ENCODE measurements around the gene PABPN1L. TPM values are rescaled to one million over a fixed set of nuclear protein-coding genes. Genes with fewer than 3 reads are reported as not detected.
"Not testable (repeated sequence)": the region's sequence is repeated elsewhere in the genome, so short reads cannot be mapped to it uniquely, and the experiment has no call there.

Gene PABPN1L
- total RNA-seq, 2 experiments from 2014 or later = not detected

- Mint-ChIP-seq H3K27me3 (ENCODE audit: low read depth) (no peaks in the 10 kb centered on the region), H3K27ac (no peak overlapping the region), H3K9me3 (ENCODE audit: insufficient read depth) (no peaks in the 10 kb centered on the region), H3K36me3 (ENCODE audit: low read depth) (no peaks in the 10 kb centered on the region), H3K4me1 (ENCODE audit: low read depth) (no peaks in the 10 kb centered on the region), H3K4me3 (no peak overlapping the region)
- no peak for DNase-seq
- POLR2A ChIA-PET = no interaction called here
- ATAC-seq = no peak
- CTCF ChIA-PET = no interaction called here
These were observed 30.0 kb upstream of the PABPN1L start for GRCh38 chr16:88896238-88897070.

DNA sequence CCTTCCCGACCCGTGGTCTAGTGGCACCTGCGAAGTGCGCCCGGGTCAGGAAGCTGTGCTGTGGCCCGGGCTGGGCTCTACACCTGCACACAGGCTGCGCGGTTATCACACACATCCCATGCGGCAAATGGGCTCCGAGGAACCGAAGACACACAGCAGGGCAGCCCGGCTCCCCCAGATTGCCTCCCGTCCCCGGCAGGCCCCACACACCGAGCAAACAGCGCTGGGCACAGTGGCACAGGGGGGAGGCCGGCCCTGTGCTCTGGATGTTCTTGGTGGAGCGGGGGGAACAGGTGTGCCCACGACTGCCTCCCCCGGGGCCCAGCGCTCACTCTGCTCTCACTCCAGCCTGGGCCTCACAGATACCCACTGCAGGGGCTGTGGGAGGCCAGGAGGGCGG lies 28.9 kb upstream of the PABPN1L start:
- H3K27ac Mint-ChIP-seq = no peak overlapping the region
- DNase-seq (no peak), ATAC-seq (no peak)
- ChIA-PET POLR2A (no interaction called here), CTCF (no interaction called here)
- no peaks in the 10 kb centered on the region for H3K4me1 Mint-ChIP-seq (ENCODE audit: low read depth)
- no peak overlapping the region for H3K4me3 Mint-ChIP-seq
- no peaks in the 10 kb centered on the region for H3K27me3 Mint-ChIP-seq (ENCODE audit: low read depth)
- H3K9me3 Mint-ChIP-seq (ENCODE audit: insufficient read depth) = no peaks in the 10 kb centered on the region
- H3K36me3 Mint-ChIP-seq (ENCODE audit: low read depth) = no peaks in the 10 kb centered on the region

DNA sequence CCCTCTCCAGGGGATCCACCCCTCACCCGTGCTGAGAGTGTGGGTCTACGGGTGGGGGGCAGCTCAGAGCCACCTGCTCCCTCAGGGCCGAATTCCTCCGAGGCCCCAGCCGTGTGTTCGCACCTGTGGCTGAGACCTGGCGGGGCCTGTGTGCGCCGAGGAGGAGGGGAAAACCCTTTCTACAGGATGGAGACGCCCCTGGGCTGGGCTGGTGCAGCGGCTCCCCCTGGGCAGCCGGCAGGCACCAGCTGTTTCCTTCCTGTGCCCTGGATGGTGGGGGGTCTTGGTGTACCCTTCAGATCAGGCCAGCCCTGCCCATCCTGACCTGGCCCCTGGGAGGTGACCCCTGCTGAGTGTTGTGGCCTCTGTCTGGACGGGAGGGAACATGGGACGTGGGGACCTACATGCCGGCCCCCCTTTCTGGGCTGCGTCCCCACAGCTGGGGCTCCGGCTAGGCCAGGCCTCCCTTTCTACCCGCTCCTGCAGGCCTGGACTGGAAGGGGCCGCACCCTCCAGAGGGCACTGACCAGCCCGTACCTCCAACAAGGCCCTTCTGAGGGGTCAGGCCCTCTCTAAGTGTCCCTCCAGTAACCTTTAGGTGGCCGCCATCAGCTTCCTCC lies 28.3 kb upstream of the PABPN1L start:
- H3K36me3 Mint-ChIP-seq (ENCODE audit: low read depth) = no peaks in the 10 kb centered on the region
- H3K4me1 Mint-ChIP-seq (ENCODE audit: low read depth) = no peaks in the 10 kb centered on the region
- ATAC-seq (no peak), DNase-seq (no peak)
- ChIA-PET CTCF (no interaction called here), POLR2A (no interaction called here)
- H3K27me3 Mint-ChIP-seq (ENCODE audit: low read depth) = no peaks in the 10 kb centered on the region
- no peak overlapping the region for H3K27ac Mint-ChIP-seq
- no peak overlapping the region for H3K4me3 Mint-ChIP-seq
- H3K9me3 Mint-ChIP-seq (ENCODE audit: insufficient read depth) = no peaks in the 10 kb centered on the region

DNA sequence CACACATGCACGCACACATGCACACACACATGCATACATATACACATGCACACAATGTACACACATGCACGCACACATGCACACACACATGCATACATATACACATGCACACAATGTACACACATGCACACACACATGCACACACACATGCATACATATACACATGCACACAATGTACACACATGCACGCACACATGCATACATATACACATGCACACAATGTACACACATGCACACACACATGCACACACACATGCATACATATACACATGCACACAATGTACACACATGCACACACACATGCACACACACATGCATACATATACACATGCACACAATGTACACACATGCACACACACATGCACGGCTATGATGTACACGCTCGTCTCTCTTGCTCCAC lies 27.8 kb upstream of the PABPN1L start:
- POLR2A ChIA-PET; DNase-seq; ATAC-seq; H3K4me3 Mint-ChIP-seq; H3K27ac Mint-ChIP-seq; H3K4me1 Mint-ChIP-seq (ENCODE audit: low read depth); H3K27me3 Mint-ChIP-seq (ENCODE audit: low read depth); H3K36me3 Mint-ChIP-seq (ENCODE audit: low read depth); CTCF ChIA-PET; H3K9me3 Mint-ChIP-seq (ENCODE audit: insufficient read depth): not testable (repeated sequence)

DNA sequence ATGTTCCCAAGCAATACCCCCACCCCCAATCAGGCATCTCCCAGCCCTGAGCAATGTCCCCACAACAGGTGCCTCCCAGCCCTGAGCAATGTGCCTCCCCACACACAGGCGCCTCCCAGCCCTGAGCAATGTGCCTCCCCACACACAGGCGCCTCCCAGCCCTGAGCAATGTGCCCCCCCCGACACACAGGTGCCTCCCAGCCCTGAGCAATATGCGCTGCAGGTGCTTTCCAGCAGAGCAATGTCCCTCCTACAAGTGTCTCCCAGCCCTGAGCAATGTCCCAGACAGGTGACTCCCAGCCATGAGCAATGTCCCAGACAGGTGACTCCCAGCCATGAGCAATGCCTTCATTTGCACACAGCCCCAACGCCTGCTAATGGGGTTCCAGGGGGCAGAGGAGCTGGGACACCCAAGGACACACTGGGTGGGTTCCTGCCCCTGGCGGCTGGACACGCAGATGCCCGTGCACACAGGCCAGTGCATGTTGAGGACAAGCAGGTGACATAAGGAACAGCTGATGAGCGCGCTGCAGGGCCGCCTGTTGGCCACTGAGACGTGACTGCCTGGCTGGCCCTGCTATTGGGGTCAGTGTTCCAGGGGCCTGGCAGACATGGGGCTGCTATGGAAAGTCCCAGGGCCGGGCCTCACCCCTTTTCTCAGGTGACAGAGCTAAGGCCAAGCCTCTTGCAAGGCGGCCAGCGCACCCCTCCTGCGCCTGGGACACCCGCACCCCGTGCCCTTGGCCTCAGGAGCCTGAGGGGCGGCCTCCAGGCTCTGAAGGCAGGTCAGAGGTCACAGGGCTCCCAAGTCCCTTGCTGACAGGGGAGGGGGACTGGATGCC lies 26.9 kb upstream of the PABPN1L start:
- H3K4me3 Mint-ChIP-seq = no peak overlapping the region
- no peaks in the 10 kb centered on the region for H3K36me3 Mint-ChIP-seq (ENCODE audit: low read depth)
- no peak overlapping the region for H3K27ac Mint-ChIP-seq

DNA sequence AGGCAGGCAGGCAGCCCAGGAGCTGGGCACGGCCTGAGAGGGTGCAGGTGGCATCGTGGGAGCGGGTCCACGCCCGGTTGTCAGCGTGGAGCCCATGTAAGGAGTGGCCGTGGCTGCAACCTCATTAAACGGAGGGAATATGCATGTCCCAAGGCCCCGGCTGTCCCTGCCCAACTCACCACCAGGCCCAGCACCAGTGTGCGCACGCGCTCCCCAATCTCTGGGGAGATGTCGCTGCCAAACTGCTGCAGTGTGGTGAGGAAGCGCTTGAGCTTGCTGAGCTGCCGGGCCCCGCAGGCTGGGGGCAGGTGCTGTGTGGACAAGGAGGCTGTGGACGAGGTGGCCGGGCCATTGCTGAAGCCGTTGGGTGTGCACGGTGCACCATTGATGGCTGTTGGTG lies 25.6 kb upstream of the PABPN1L start:
- ATAC-seq = no peak
- Mint-ChIP-seq H3K4me3 (no peak overlapping the region), H3K36me3 (ENCODE audit: low read depth) (no peaks in the 10 kb centered on the region), H3K27ac (no peak overlapping the region), H3K27me3 (ENCODE audit: low read depth) (no peaks in the 10 kb centered on the region), H3K4me1 (ENCODE audit: low read depth) (no peaks in the 10 kb centered on the region), H3K9me3 (ENCODE audit: insufficient read depth) (no peaks in the 10 kb centered on the region)
- no peak for DNase-seq
- CTCF ChIA-PET = no interaction called here
- POLR2A ChIA-PET = no interaction called here

More for the DNA sequence above, 26.9 kb upstream of the PABPN1L start:
- ATAC-seq (no peak), DNase-seq (no peak)
- CTCF ChIA-PET = no interaction called here
- Mint-ChIP-seq H3K27me3 (ENCODE audit: low read depth) (no peaks in the 10 kb centered on the region), H3K4me1 (ENCODE audit: low read depth) (no peaks in the 10 kb centered on the region), H3K9me3 (ENCODE audit: insufficient read depth) (no peaks in the 10 kb centered on the region)
- POLR2A ChIA-PET = no interaction called here

DNA sequence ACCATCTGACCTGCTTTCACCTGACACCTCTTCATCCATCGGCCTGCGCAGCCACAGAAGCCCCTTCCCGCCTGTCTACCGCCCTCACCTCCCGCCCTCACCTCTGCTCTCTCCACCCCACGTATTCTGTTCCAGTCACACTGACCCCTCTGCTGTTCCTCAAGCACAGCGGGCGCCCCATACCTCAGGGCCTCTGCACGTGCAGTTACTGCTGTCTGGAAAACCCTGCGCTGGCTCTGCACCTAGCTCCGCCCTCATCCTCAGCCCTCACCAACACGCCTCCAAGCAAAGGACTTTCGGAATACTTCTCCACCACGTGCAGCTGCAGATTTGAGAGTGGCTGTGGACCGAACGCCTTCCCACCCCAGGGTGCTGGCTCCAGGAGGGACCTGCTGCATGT lies 24.6 kb upstream of the PABPN1L start:
- ATAC-seq (no peak), DNase-seq (no peak)
- Mint-ChIP-seq H3K27me3 (ENCODE audit: low read depth) (no peaks in the 10 kb centered on the region), H3K4me1 (ENCODE audit: low read depth) (no peaks in the 10 kb centered on the region), H3K27ac (no peak overlapping the region), H3K9me3 (ENCODE audit: insufficient read depth) (no peaks in the 10 kb centered on the region), H3K36me3 (ENCODE audit: low read depth) (no peaks in the 10 kb centered on the region), H3K4me3 (no peak overlapping the region)
- CTCF ChIA-PET = no interaction called here
- POLR2A ChIA-PET = no interaction called here

- DNase-seq; H3K27me3 Mint-ChIP-seq (ENCODE audit: low read depth); H3K36me3 Mint-ChIP-seq (ENCODE audit: low read depth); H3K27ac Mint-ChIP-seq; H3K9me3 Mint-ChIP-seq (ENCODE audit: insufficient read depth); POLR2A ChIA-PET; ATAC-seq; H3K4me1 Mint-ChIP-seq (ENCODE audit: low read depth); H3K4me3 Mint-ChIP-seq; CTCF ChIA-PET: not testable (repeated sequence)
These were observed 23.4 kb upstream of the PABPN1L start for GRCh38 chr16:88889702-88890352.

GRCh38 chr16:88888461-88889387 lies 22.3 kb upstream of the PABPN1L start:
- Mint-ChIP-seq H3K4me3 (no peak overlapping the region), H3K36me3 (ENCODE audit: low read depth) (no peaks in the 10 kb centered on the region), H3K4me1 (ENCODE audit: low read depth) (no peaks in the 10 kb centered on the region), H3K9me3 (ENCODE audit: insufficient read depth) (no peaks in the 10 kb centered on the region), H3K27ac (no peak overlapping the region), H3K27me3 (ENCODE audit: low read depth) (no peaks in the 10 kb centered on the region)
- POLR2A ChIA-PET = no interaction called here
- DNase-seq = no peak
- peak; percentile 14 for ATAC-seq
- CTCF ChIA-PET = no interaction called here

- H3K9me3 Mint-ChIP-seq (ENCODE audit: insufficient read depth) = no peaks in the 10 kb centered on the region
- POLR2A ChIA-PET = no interaction called here
- no peak overlapping the region for H3K4me3 Mint-ChIP-seq
- no peaks in the 10 kb centered on the region for H3K36me3 Mint-ChIP-seq (ENCODE audit: low read depth)
- CTCF ChIA-PET = no interaction called here
- ATAC-seq (no peak), DNase-seq (no peak)
- H3K27ac Mint-ChIP-seq = no peak overlapping the region
- no peaks in the 10 kb centered on the region for H3K27me3 Mint-ChIP-seq (ENCODE audit: low read depth)
- no peaks in the 10 kb centered on the region for H3K4me1 Mint-ChIP-seq (ENCODE audit: low read depth)
These were observed 21.6 kb upstream of the PABPN1L start for GRCh38 chr16:88888057-88888456.

GRCh38 chr16:88886845-88887521 lies 20.5 kb upstream of the PABPN1L start:
- no peaks in the 10 kb centered on the region for H3K9me3 Mint-ChIP-seq (ENCODE audit: insufficient read depth)
- H3K4me3 Mint-ChIP-seq = no peak overlapping the region
- POLR2A ChIA-PET = no interaction called here

More at GRCh38 chr16:88886845-88887521, 20.5 kb upstream of the PABPN1L start:
- Mint-ChIP-seq H3K27ac (no peak overlapping the region), H3K4me1 (ENCODE audit: low read depth) (peaks cover 5% of the 10 kb centered on the region), H3K36me3 (ENCODE audit: low read depth) (no peaks in the 10 kb centered on the region), H3K27me3 (ENCODE audit: low read depth) (no peaks in the 10 kb centered on the region)
- CTCF ChIA-PET = no interaction called here
- ATAC-seq = no peak
- DNase-seq = no peak

Data from activated CD8-positive, alpha-beta T cell treated with anti-CD3 and anti-CD28 coated beads, Interleukin-2, amount 10 ng/mL, durations not matched to agents 7 days and 5 days (primary cell).